ENCODE results near the gene GALR2.
"Not testable (repeated sequence)": the region's sequence is repeated elsewhere in the genome, so short reads cannot be mapped to it uniquely, and the experiment has no call there.

Gene GALR2

GRCh38 chr17:76074390-76075363 lies at the start of gene GALR2:
Gene GALR2, plus strand, starts transcription at chr17:76074781. Its CDS starts 103 bp downstream, at chr17:76074884.
- DNase-seq (ENCODE audit: low spot score): no peak

- no peak for DNase-seq (ENCODE audit: low spot score)
These were observed 49.3 kb upstream of the GALR2 start for GRCh38 chr17:76025294-76025693.

- no peak for DNase-seq (ENCODE audit: low spot score)
These were observed 47.8 kb upstream of the GALR2 start for GRCh38 chr17:76026714-76027158.

GRCh38 chr17:76027159-76027839 lies 47.3 kb upstream of the GALR2 start, which contains the start of gene EVPL:
Gene EVPL, minus strand, starts transcription at chr17:76027306. Its CDS starts 108 bp downstream, at chr17:76027198.
- DNase-seq (ENCODE audit: low spot score): no peak

GRCh38 chr17:76032073-76032779 lies 42.4 kb upstream of the GALR2 start:
- no peak for DNase-seq (ENCODE audit: low spot score)

- no peak for DNase-seq (ENCODE audit: low spot score)
These were observed 41.8 kb upstream of the GALR2 start for GRCh38 chr17:76032780-76033108.

- DNase-seq (ENCODE audit: low spot score): no peak
These were observed 41.4 kb upstream of the GALR2 start for GRCh38 chr17:76033139-76033538.

- no peak for DNase-seq (ENCODE audit: low spot score)
These were observed 39.9 kb upstream of the GALR2 start for GRCh38 chr17:76034428-76035350.

- DNase-seq (ENCODE audit: low spot score): no peak
These were observed 37.9 kb upstream of the GALR2 start for GRCh38 chr17:76036497-76037261.

GRCh38 chr17:76038050-76038449 lies 36.5 kb upstream of the GALR2 start:
- DNase-seq (ENCODE audit: low spot score): no peak

- no peak for DNase-seq (ENCODE audit: low spot score)
These were observed 35.5 kb upstream of the GALR2 start for GRCh38 chr17:76039121-76039520.

- DNase-seq (ENCODE audit: low spot score): no peak
These were observed 34.2 kb upstream of the GALR2 start for GRCh38 chr17:76040376-76040775.

- not testable (repeated sequence) for DNase-seq (ENCODE audit: low spot score)
These were observed 31.7 kb upstream of the GALR2 start for GRCh38 chr17:76042868-76043267.

- not testable (repeated sequence) for DNase-seq (ENCODE audit: low spot score)
These were observed 30.0 kb upstream of the GALR2 start for GRCh38 chr17:76044475-76045007.

GRCh38 chr17:76046064-76046463 lies 28.5 kb upstream of the GALR2 start:
- DNase-seq (ENCODE audit: low spot score): no peak

GRCh38 chr17:76048025-76048605 lies 26.5 kb upstream of the GALR2 start:
- no peak for DNase-seq (ENCODE audit: low spot score)

GRCh38 chr17:76048711-76049110 lies 25.9 kb upstream of the GALR2 start:
- DNase-seq (ENCODE audit: low spot score): no peak

GRCh38 chr17:76049239-76049638 lies 25.3 kb upstream of the GALR2 start:
- no peak for DNase-seq (ENCODE audit: low spot score)

- no peak for DNase-seq (ENCODE audit: low spot score)
These were observed 24.6 kb upstream of the GALR2 start for GRCh38 chr17:76049836-76050537.
